GM19043 (cell line): ENCODE data around the gene SLC4A8.

Experiments
- ATAC-seq: cut with Tn5 transposase; IDR thresholded peaks from one replicate; pipeline ENCODE4 v1.9.1; 2021; ENCODE audit warnings: low read depth; ENCODE audit not compliant: unreplicated experiment

Gene SLC4A8

GRCh38 chr12:51424662-51425539, at the start of gene SLC4A8:
Gene SLC4A8 (plus strand): TSS chr12:51424831. CDS start chr12:51424988, 157 bp downstream.
- peak; percentile 83 for ATAC-seq

GRCh38 chr12:51374856-51375255, 49.8 kb upstream of the SLC4A8 start:
- no peak for ATAC-seq

- ATAC-seq, result no peak
Observed at GRCh38 chr12:51377099-51377984, 47.3 kb upstream of the SLC4A8 start.

- ATAC-seq, result no peak
Observed at GRCh38 chr12:51378749-51379148, 45.9 kb upstream of the SLC4A8 start.

- no peak for ATAC-seq
Observed at GRCh38 chr12:51379571-51379970, 45.1 kb upstream of the SLC4A8 start.

GRCh38 chr12:51381226-51382079, 43.2 kb upstream of the SLC4A8 start:
- no peak for ATAC-seq

GRCh38 chr12:51382173-51382572, 42.5 kb upstream of the SLC4A8 start:
- no peak for ATAC-seq

- ATAC-seq, result no peak
Observed at GRCh38 chr12:51383269-51383905, 41.2 kb upstream of the SLC4A8 start.

- no peak for ATAC-seq
Observed at GRCh38 chr12:51386351-51386750, 38.3 kb upstream of the SLC4A8 start.

GRCh38 chr12:51388069-51388799, 36.4 kb upstream of the SLC4A8 start:
- no peak for ATAC-seq

GRCh38 chr12:51388846-51389245, 35.8 kb upstream of the SLC4A8 start:
- ATAC-seq, result no peak

- no peak for ATAC-seq
Observed at GRCh38 chr12:51389302-51389999, 35.2 kb upstream of the SLC4A8 start.

- no peak for ATAC-seq
Observed at GRCh38 chr12:51390457-51390856, 34.2 kb upstream of the SLC4A8 start.

GRCh38 chr12:51390891-51391282, 33.7 kb upstream of the SLC4A8 start:
- peak; percentile 20 for ATAC-seq

GRCh38 chr12:51391283-51392123, 33.1 kb upstream of the SLC4A8 start, which contains the start of gene GALNT6:
Gene GALNT6 (minus strand): TSS chr12:51391406. CDS start chr12:51379781, 11,625 bp downstream.
- peak; percentile 31 for ATAC-seq

GRCh38 chr12:51392556-51393237, 31.9 kb upstream of the SLC4A8 start:
- no peak for ATAC-seq
